Epithelial cell of proximal tubule (primary cell): ENCODE measurements around the gene SRCAP. TPM values are rescaled to one million over a fixed set of nuclear protein-coding genes. Genes with fewer than 3 reads are reported as not detected.
A peak's percentile ranks its signal among the peaks of the same experiment; 100 is the strongest.

ENCODE experiments used
- DNase-seq: peaks from one replicate; pipeline ENCODE4 v3.0.0-alpha.2; 2011; ENCODE audit warnings: low read depth
- H3K4me3 ChIP-seq: 2 replicates; pipeline ENCODE4 v1.5.1; 2011; ENCODE audit warnings: low read depth, mild to moderate bottlenecking, low read length
- CTCF ChIP-seq: conservative IDR thresholded peaks from 2 replicates; pipeline ENCODE4 v1.5.1; 2012; ENCODE audit warnings: low read depth, mild to moderate bottlenecking, low read length
- total RNA-seq: library from RNA; depleted of rRNA; stranded (reverse); fragments of >200 nt; gene quantifications from 2 replicates; pipeline ENCODE4 v1.2.3, GENCODE V29; 2015

Gene SRCAP
- total RNA-seq, 1 donor from 2014 or later = 11.8 TPM

GRCh38 chr16:30757316-30757715 is 58.3 kb downstream of the SRCAP start:
- no peak for DNase-seq
- no peak for TF ChIP-seq CTCF
- no peak overlapping the region for H3K4me3 ChIP-seq

GRCh38 chr16:30758988-30759491 is 60.1 kb downstream of the SRCAP start:
- TF ChIP-seq CTCF = no peak
- no peak overlapping the region for H3K4me3 ChIP-seq
- no peak for DNase-seq

- no peak for DNase-seq
- TF ChIP-seq CTCF = no peak
- no peak overlapping the region for H3K4me3 ChIP-seq
These were observed 61.1 kb downstream of the SRCAP start for GRCh38 chr16:30760001-30760559.

- TF ChIP-seq CTCF = no peak
These were observed 61.8 kb downstream of the SRCAP start for GRCh38 chr16:30760577-30761426.

GRCh38 chr16:30761427-30761927 is 62.5 kb downstream of the SRCAP start:
- DNase-seq = no peak
- peak overlapping the region; percentile 97 for H3K4me3 ChIP-seq
- no peak for TF ChIP-seq CTCF

More at GRCh38 chr16:30760577-30761426, 61.8 kb downstream of the SRCAP start:
- DNase-seq = no peak
- peak overlapping the region; percentile 97 for H3K4me3 ChIP-seq

GRCh38 chr16:30761928-30762902 is 63.2 kb downstream of the SRCAP start, which contains the start of the genes CFAP119 and RNF40:
Gene CFAP119, minus strand, starts transcription at chr16:30762062. Its CDS starts 314 bp downstream, at chr16:30761748.
Gene RNF40, plus strand, starts transcription at chr16:30762322. Its CDS starts 224 bp downstream, at chr16:30762546.
- peak; percentile 79 for DNase-seq
- peak within 1 kb of the TSS; percentile 97 for H3K4me3 ChIP-seq
- peak; percentile 6 for TF ChIP-seq CTCF
